Calu3 (cell line): ENCODE measurements around the gene IFIH1. TPM values are rescaled to one million over a fixed set of nuclear protein-coding genes. Genes with fewer than 3 reads are reported as not detected.

Experiments
- BruUV-seq: library from RNA; stranded (reverse); fragments of 400-500 nt; replicated peaks from 2 replicates; lab custom pipeline; 2021; lab: Mats Ljungman, UMichigan
- CTCF ChIA-PET: fragments of 300-600 bp; sonication (Branson Sonifier 250); formaldehyde crosslinking; loops from one replicate; lab custom pipeline; 2022; ENCODE audit warnings: antibody characterized with exemption; lab: Charles Lee
- DNase-seq: peaks from one replicate; pipeline ENCODE4 v3.0.0; 2022
- H3K27ac Mint-ChIP-seq: one replicate; pipeline ENCODE4 v1.8.0; 2022; ENCODE audit warnings: mixed read lengths; ENCODE audit not compliant: unreplicated experiment
- H3K27me3 Mint-ChIP-seq: one replicate; pipeline ENCODE4 v1.8.0; 2022; ENCODE audit warnings: mixed read lengths; ENCODE audit not compliant: unreplicated experiment
- H3K36me3 Mint-ChIP-seq: one replicate; pipeline ENCODE4 v1.8.0; 2022; ENCODE audit warnings: mild to moderate bottlenecking, moderate library complexity, mixed read lengths; ENCODE audit not compliant: insufficient read depth, unreplicated experiment
- H3K4me1 Mint-ChIP-seq: one replicate; pipeline ENCODE4 v1.8.0; 2022; ENCODE audit warnings: mild to moderate bottlenecking, low read depth, mixed read lengths; ENCODE audit not compliant: unreplicated experiment
- H3K4me3 Mint-ChIP-seq: one replicate; pipeline ENCODE4 v1.8.0; 2022; ENCODE audit warnings: mild to moderate bottlenecking, low read depth, moderate library complexity, mixed read lengths; ENCODE audit not compliant: unreplicated experiment
- H3K9me3 Mint-ChIP-seq: one replicate; pipeline ENCODE4 v1.8.0; 2022; ENCODE audit warnings: low read depth, mixed read lengths; ENCODE audit not compliant: unreplicated experiment
- intact Hi-C: fragments of 100-400 bp; cut with micrococcal nuclease; formaldehyde crosslinking; loops from one replicate; pipeline ENCODE4 v1.10.0; 2022; ENCODE audit not compliant: unreplicated experiment
- total RNA-seq: library from RNA; stranded (reverse); gene quantifications from 2 replicates; pipeline ENCODE4 v1.2.3, GENCODE V29; 2022
- TF ChIP-seq, protein P1 (sequence below): fragments of 200-600 bp; IDR thresholded peaks from one replicate; pipeline ENCODE4 v1.8.0; 2022; ENCODE audit warnings: antibody characterized with exemption; ENCODE audit not compliant: unreplicated experiment

The IFIH1 gene
- total RNA-seq, 1 experiment from 2014 or later: 63.7 TPM

DNA sequence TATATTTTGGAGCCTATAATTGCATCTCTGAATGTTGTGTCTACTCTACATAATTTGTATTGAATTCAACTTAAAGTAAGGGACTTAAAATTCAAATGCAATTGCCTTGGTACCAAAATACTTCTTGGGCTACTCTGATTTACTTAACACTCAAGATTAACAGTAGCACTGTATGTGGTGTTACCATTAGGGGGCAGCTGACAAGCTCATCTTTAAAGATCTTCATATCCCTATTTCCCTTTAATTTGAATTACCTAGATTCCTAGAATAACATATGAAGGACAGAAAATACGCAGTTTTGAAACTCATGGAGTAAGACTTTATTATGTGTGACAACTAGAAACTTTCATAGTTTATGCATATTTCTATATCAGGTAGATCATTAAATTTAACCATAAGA lies 37.8 kb downstream of the IFIH1 start:
- intact Hi-C loops: no loop called here
- no TSS peak for BruUV-seq
- Mint-ChIP-seq H3K27ac (no peak overlapping the region), H3K36me3 (no peaks in the 10 kb centered on the region), H3K27me3 (no peaks in the 10 kb centered on the region), H3K4me1 (no peaks in the 10 kb centered on the region), H3K4me3 (no peak overlapping the region), H3K9me3 (no peaks in the 10 kb centered on the region)
- CTCF ChIA-PET: no interaction called here
- TF ChIP-seq, protein P1, sequence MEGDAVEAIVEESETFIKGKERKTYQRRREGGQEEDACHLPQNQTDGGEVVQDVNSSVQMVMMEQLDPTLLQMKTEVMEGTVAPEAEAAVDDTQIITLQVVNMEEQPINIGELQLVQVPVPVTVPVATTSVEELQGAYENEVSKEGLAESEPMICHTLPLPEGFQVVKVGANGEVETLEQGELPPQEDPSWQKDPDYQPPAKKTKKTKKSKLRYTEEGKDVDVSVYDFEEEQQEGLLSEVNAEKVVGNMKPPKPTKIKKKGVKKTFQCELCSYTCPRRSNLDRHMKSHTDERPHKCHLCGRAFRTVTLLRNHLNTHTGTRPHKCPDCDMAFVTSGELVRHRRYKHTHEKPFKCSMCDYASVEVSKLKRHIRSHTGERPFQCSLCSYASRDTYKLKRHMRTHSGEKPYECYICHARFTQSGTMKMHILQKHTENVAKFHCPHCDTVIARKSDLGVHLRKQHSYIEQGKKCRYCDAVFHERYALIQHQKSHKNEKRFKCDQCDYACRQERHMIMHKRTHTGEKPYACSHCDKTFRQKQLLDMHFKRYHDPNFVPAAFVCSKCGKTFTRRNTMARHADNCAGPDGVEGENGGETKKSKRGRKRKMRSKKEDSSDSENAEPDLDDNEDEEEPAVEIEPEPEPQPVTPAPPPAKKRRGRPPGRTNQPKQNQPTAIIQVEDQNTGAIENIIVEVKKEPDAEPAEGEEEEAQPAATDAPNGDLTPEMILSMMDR: no peak
- DNase-seq: no peak

DNA sequence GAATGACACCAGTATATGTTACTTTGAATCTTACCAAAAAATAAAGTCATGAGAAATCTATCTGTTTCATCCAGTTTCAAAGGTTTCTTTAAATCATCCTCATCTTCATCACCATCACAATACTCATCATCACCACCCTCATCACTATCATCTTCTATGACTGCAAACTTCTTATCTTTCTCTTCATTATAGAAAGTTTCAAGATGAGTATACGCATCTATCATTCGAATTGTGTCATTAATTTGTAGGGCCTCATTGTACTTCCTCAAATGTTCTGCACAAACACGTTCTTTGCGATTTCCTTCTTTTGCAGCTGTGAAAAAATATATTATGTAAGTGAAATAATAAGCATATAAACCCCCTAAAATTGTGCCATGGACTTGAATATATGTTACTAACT lies 41.1 kb downstream of the IFIH1 start:
- no peaks in the 10 kb centered on the region for H3K9me3 Mint-ChIP-seq
- no peaks in the 10 kb centered on the region for H3K4me1 Mint-ChIP-seq
- H3K36me3 Mint-ChIP-seq: no peaks in the 10 kb centered on the region
- TSS peak; percentile 64 for BruUV-seq
- intact Hi-C loops: no loop called here
- H3K27ac Mint-ChIP-seq: no peak overlapping the region
- CTCF ChIA-PET: interaction anchor here (0.6 kb wide), 1 partner anchor 21 kb away, joined by 3 read pairs; no protein-coding TSS in a partner anchor
- no peak for DNase-seq
- TF ChIP-seq, protein P1: no peak
- no peak overlapping the region for H3K4me3 Mint-ChIP-seq
- H3K27me3 Mint-ChIP-seq: no peaks in the 10 kb centered on the region

DNA sequence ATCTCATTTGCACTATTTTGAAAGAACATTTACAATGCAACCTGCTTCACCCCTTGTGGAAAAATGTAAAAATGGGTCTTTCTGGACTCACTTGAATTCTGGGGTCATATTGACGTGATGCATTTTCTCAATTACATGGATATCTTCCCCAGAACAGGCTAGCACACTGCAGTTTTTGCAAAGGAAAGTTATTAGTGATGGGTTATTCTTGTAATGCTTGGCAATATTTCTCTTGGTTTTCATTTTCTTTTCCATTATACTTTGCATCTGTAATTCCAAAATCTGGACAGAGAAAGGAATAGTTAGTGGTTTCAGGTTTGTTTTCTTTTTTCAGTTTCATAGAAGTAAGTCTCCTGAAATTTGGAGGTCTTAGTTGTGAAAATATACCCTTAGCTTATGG lies 50.5 kb downstream of the IFIH1 start:
- no peaks in the 10 kb centered on the region for H3K4me1 Mint-ChIP-seq
- intact Hi-C loops: no loop called here
- H3K36me3 Mint-ChIP-seq: no peaks in the 10 kb centered on the region
- TF ChIP-seq, protein P1: no peak
- no peaks in the 10 kb centered on the region for H3K27me3 Mint-ChIP-seq
- H3K27ac Mint-ChIP-seq: no peak overlapping the region
- H3K9me3 Mint-ChIP-seq: no peaks in the 10 kb centered on the region
- DNase-seq: no peak
- H3K4me3 Mint-ChIP-seq: no peak overlapping the region
- CTCF ChIA-PET: no interaction called here
- BruUV-seq: no TSS peak

DNA sequence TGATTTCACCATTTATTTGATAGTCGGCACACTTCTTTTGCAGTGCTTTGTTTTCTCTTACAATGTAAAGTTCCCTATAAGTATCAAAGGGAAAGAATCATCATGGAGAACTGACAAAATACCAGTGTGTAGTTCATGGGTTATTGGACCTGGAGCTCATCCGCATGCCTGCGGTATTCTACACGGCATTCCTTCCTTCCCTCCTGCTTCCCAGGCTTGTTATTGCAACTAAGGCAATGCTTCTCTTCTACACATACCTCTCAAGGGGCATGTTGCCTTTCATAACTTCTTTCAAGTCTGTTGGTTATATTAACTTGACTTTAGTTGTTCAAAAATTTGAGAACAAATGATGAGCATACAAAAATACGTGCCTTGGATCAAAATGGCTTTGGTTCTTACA lies 51.0 kb downstream of the IFIH1 start:
- no peak overlapping the region for H3K27ac Mint-ChIP-seq
- TF ChIP-seq, protein P1: no peak
- no peaks in the 10 kb centered on the region for H3K36me3 Mint-ChIP-seq
- no peak for DNase-seq
- no peaks in the 10 kb centered on the region for H3K27me3 Mint-ChIP-seq
- intact Hi-C loops: no loop called here
- CTCF ChIA-PET: no interaction called here
- H3K4me1 Mint-ChIP-seq: no peaks in the 10 kb centered on the region
- H3K9me3 Mint-ChIP-seq: no peaks in the 10 kb centered on the region
- BruUV-seq: no TSS peak
- H3K4me3 Mint-ChIP-seq: no peak overlapping the region
